H1 (cell line): Measurements from ENCODE around the gene SEZ6. TPM values are rescaled to one million over a fixed set of nuclear protein-coding genes. Genes with fewer than 3 reads are reported as not detected.
A peak's percentile ranks its signal among the peaks of the same experiment; 100 is the strongest.

ENCODE experiments used
- BRCA1 ChIP-seq: IDR thresholded peaks from 2 replicates; pipeline ENCODE4 v1.6.1; 2012; ENCODE audit warnings: low read depth, low read length, improper control_type of control experiment
- CBX5 ChIP-seq: fragments of 300-800, 300-1000 bp; sonication (generic); IDR thresholded peaks from 2 replicates; pipeline ENCODE4 v1.7.1; 2016; ENCODE audit warnings: antibody characterized with exemption, low read length, low read depth
- EGR1 ChIP-seq: IDR thresholded peaks from 2 replicates; pipeline ENCODE4 v1.6.1; 2011; ENCODE audit warnings: low read depth, low read length, borderline replicate concordance
- EP300 ChIP-seq, 2 experiments: IDR thresholded peaks; 1 replicate in 1 of 2; 2 replicates in 1 of 2; pipeline ENCODE4 v1.6.1; 2011 to 2012; ENCODE audit warnings: low read depth in 2 of 2, low read length in 2 of 2, mild to moderate bottlenecking in 2 of 2, borderline replicate concordance in 1 of 2, inconsistent platforms in 1 of 2, moderate library complexity in 1 of 2
- GTF2F1 ChIP-seq: IDR thresholded peaks from 2 replicates; pipeline ENCODE4 v1.6.1; 2012; ENCODE audit warnings: low read depth, low read length, improper control_type of control experiment, borderline replicate concordance
- HDAC2 ChIP-seq, 2 experiments: fragments of 300-600 bp in 1 of 2; sonication (generic) in 1 of 2; IDR thresholded peaks; 2 replicates each; pipeline ENCODE4 v1.6.1; 2011 to 2012; ENCODE audit warnings: low read depth in 2 of 2, low read length in 2 of 2, mild to moderate bottlenecking in 2 of 2, moderate library complexity in 2 of 2, borderline replicate concordance in 1 of 2, inconsistent platforms in 1 of 2
- JUND ChIP-seq: IDR thresholded peaks from 2 replicates; pipeline ENCODE4 v1.6.1; 2011; ENCODE audit warnings: mild to moderate bottlenecking, improper control_type of control experiment, low read length
- KDM1A ChIP-seq: fragments of 200-600, 300-600 bp; sonication (generic); IDR thresholded peaks from 2 replicates; pipeline ENCODE4 v1.7.1; 2016; ENCODE audit warnings: mild to moderate bottlenecking, low read length, borderline replicate concordance
- KDM5A ChIP-seq: fragments of 200-600 bp; IDR thresholded peaks from 2 replicates; pipeline ENCODE4 v1.7.1; 2012; ENCODE audit warnings: mild to moderate bottlenecking, low read length, inconsistent platforms, mixed read lengths
- MAFK ChIP-seq: IDR thresholded peaks from 2 replicates; pipeline ENCODE4 v1.6.1; 2012; ENCODE audit warnings: low read depth, mild to moderate bottlenecking, improper control_type of control experiment, low read length
- RAD21 ChIP-seq, 2 experiments: IDR thresholded peaks in 1 of 2; conservative IDR thresholded peaks in 1 of 2; 2 replicates each; pipeline ENCODE4 v1.6.1; 2011; ENCODE audit warnings: low read depth in 2 of 2, low read length in 2 of 2, improper control_type of control experiment in 1 of 2, inconsistent platforms in 1 of 2, mild to moderate bottlenecking in 1 of 2, moderate library complexity in 1 of 2
- RFX5 ChIP-seq: IDR thresholded peaks from 2 replicates; pipeline ENCODE4 v1.6.1; 2011; ENCODE audit warnings: low read depth, low read length, improper control_type of control experiment, borderline replicate concordance
- SAP30 ChIP-seq: fragments of 300-600 bp; sonication (generic); IDR thresholded peaks from 2 replicates; pipeline ENCODE4 v1.7.1; 2012; ENCODE audit warnings: low read length, moderate library complexity, mild to moderate bottlenecking, inconsistent platforms; ENCODE audit not compliant: insufficient read depth, insufficient replicate concordance
- SIRT6 ChIP-seq: IDR thresholded peaks from one replicate; pipeline ENCODE4 v1.7.1; 2012; ENCODE audit warnings: low read length, inconsistent platforms
- SIX5 ChIP-seq: IDR thresholded peaks from 2 replicates; pipeline ENCODE4 v1.6.1; 2011; ENCODE audit warnings: mild to moderate bottlenecking, low read depth, low read length
- SP1 ChIP-seq: IDR thresholded peaks from 2 replicates; pipeline ENCODE4 v1.6.1; 2011; ENCODE audit warnings: low read depth, low read length
- TAF1 ChIP-seq: IDR thresholded peaks from 2 replicates; pipeline ENCODE4 v1.6.1; 2011; ENCODE audit warnings: mild to moderate bottlenecking, low read depth, low read length
- TBP ChIP-seq: IDR thresholded peaks from 2 replicates; pipeline ENCODE4 v1.6.1; 2011; ENCODE audit warnings: low read depth, low read length, improper control_type of control experiment
- polyA plus RNA-seq, 7 experiments: library from polyadenylated mRNA; depleted of rRNA in 3 of 7; stranded (reverse) in 5 of 7; unstranded in 2 of 7; fragments of >200 nt in 5 of 7; fragments of 200-250 nt in 2 of 7; gene quantifications; 1 replicate in 5 of 7; 2 replicates in 1 of 7; 4 replicates in 1 of 7; pipeline versions ENCODE4 v1.2.1 to v1.2.3, GENCODE V29; 2011 to 2013; ENCODE audit warnings: missing spikeins in 2 of 7, mixed read lengths in 2 of 7
- total RNA-seq: library from RNA; stranded (reverse); fragmentation: NEBNext Ultra II Directional; extraction: Animal tissue kit (Norgen Biotek cat#: 25700); gene quantifications from 2 replicates; pipeline ENCODE4 v1.2.1, GENCODE V29; 2021

The SEZ6 gene
- total and polyA plus RNA-seq, 2 of the 8 experiments (the other 6 are each of a cell fraction or from before 2014, with no cell fraction given), result 6.9 to 16.1 TPM

DNA sequence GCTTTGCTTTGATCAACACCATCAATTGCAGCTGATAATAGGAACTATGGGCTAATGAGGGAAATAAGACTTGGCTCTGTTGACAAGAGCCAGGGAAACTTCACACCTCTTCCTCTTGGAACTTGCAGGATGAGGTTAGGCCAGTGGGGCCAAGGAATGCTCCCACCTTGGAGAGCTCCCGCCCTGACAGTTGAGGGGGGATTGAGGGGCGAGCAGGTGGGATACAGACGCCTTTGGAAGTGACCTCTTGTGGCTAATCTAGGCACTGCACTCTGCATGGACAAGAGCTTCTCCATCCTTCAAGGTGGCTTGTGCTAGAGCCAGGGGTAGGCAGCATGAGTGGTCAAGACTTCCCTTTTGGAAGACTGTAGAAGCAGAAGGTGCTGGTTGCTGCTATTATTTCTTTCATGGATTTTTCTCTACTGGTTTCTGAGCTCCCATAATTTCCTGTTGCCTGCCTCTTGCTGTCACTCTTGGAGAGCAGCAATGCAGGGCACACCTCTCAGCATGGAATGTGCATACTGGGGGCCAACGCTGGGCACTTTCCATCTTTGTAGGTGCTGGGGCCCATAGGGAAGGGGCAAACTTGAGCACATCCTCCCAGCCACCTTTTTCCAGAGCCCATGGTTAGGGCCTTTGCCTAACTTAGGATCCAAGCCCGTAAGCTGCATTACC lies 52.3 kb downstream of the SEZ6 start (continued):
- TF ChIP-seq RAD21 (IDR thresholded peaks at IDR 0.05 in 1 of 2, conservative IDR thresholded peaks at IDR 0.05 in 1 of 2; ENCODE audit: low read depth in 2 of 2, low read length in 2 of 2), result peak; percentile 51 to 69
- TF ChIP-seq EP300 (IDR thresholded peaks at IDR 0.05; ENCODE audit: borderline replicate concordance in 1 of 2, low read depth in 2 of 2, low read length in 2 of 2), result no peak; a peak in 1 of 3 replicates
- TF ChIP-seq BRCA1, result no peak
- TF ChIP-seq CBX5, result no peak
- no peak for TF ChIP-seq SIRT6
- peak; percentile 96 to 97 for TF ChIP-seq HDAC2 (IDR thresholded peaks at IDR 0.05; ENCODE audit: borderline replicate concordance in 1 of 2, low read depth in 2 of 2, low read length in 2 of 2)
- TF ChIP-seq MAFK, result no peak
- TF ChIP-seq SP1, result no peak
- TF ChIP-seq EGR1, result no peak
- no peak for TF ChIP-seq GTF2F1
- no peak for TF ChIP-seq TBP
- no peak for TF ChIP-seq TAF1
- TF ChIP-seq JUND, result no peak
- TF ChIP-seq RFX5, result no peak
- TF ChIP-seq SIX5, result no peak
- no peak for TF ChIP-seq KDM1A
- TF ChIP-seq SAP30, result peak; percentile 98
- TF ChIP-seq KDM5A, result no peak
